WTC11 (cell line): Measurements from ENCODE around the gene ANKRD9. TPM values are rescaled to one million over a fixed set of nuclear protein-coding genes. Genes with fewer than 3 reads are reported as not detected.
A peak's percentile ranks its signal among the peaks of the same experiment; 100 is the strongest.

Experiments used
- ATAC-seq: fragments of 200-7000 bp; cut with Tn5 transposase; 2 replicates; pipeline ENCODE4 v1.10.0; 2021; ENCODE audit warnings: mild to moderate bottlenecking, moderate library complexity
- CTCF ChIA-PET: fragments of 300-600 bp; sonication (Branson Sonifier 250); formaldehyde crosslinking; loops from one replicate; lab custom pipeline; 2021; ENCODE audit warnings: antibody characterized with exemption; lab: Charles Lee
- POLR2A ChIA-PET: fragments of 350-600 bp; sonication (Branson Sonifier 250); formaldehyde crosslinking; loops from one replicate; lab custom pipeline; 2021; ENCODE audit warnings: antibody characterized with exemption; lab: Charles Lee
- DNase-seq: peaks from one replicate; pipeline ENCODE4 v3.0.0; 2021; ENCODE audit warnings: low spot score
- H3K27ac Mint-ChIP-seq: 2 replicates; pipeline ENCODE4 v1.8.0; 2021; ENCODE audit warnings: mixed read lengths
- H3K27me3 Mint-ChIP-seq: 2 replicates; pipeline ENCODE4 v1.8.0; 2021; ENCODE audit warnings: low read depth, mild to moderate bottlenecking, moderate library complexity, mixed read lengths
- H3K36me3 Mint-ChIP-seq: 2 replicates; pipeline ENCODE4 v1.8.0; 2021; ENCODE audit warnings: mixed read lengths
- H3K4me1 Mint-ChIP-seq: 2 replicates; pipeline ENCODE4 v1.8.0; 2022; ENCODE audit warnings: mixed read lengths
- H3K4me3 Mint-ChIP-seq: 2 replicates; pipeline ENCODE4 v1.8.0; 2021; ENCODE audit warnings: mild to moderate bottlenecking, moderate library complexity, mixed read lengths
- H3K9me3 Mint-ChIP-seq: 2 replicates; pipeline ENCODE4 v1.8.0; 2021; ENCODE audit warnings: mixed read lengths
- ARID4B ChIP-seq: sonication (generic); formaldehyde crosslinking; IDR thresholded peaks from 2 replicates; pipeline ENCODE4 v1.8.0; 2023; ENCODE audit warnings: missing genetic modification reagents, mild to moderate bottlenecking, borderline replicate concordance
- CREM ChIP-seq: sonication (generic); formaldehyde crosslinking; IDR thresholded peaks from 2 replicates; pipeline ENCODE4 v1.8.1; 2022; ENCODE audit warnings: mild to moderate bottlenecking, missing genetic modification reagents, moderate library complexity
- CTCF ChIP-seq: fragments of 200-600 bp; IDR thresholded peaks from 2 replicates; pipeline ENCODE4 v1.8.0; 2022; ENCODE audit warnings: antibody characterized with exemption
- FOXP1 ChIP-seq: sonication (generic); formaldehyde crosslinking; IDR thresholded peaks from 2 replicates; pipeline ENCODE4 v1.8.0; 2022; ENCODE audit warnings: missing genetic modification reagents, mild to moderate bottlenecking, moderate library complexity, borderline replicate concordance
- GTF2I ChIP-seq: fragments of 250-450 bp; sonication (Bioruptor Pico); conservative IDR thresholded peaks from 2 replicates; pipeline ENCODE4 v1.4.0; 2021; ENCODE audit warnings: mild to moderate bottlenecking
- JAZF1 ChIP-seq: fragments of 250-450 bp; sonication (Bioruptor Pico); IDR thresholded peaks from 2 replicates; pipeline ENCODE4 v1.9.0; 2021; ENCODE audit warnings: moderate library complexity, mild to moderate bottlenecking, inconsistent platforms
- MXD4 ChIP-seq: fragments of 250-450 bp; sonication (Bioruptor Pico); IDR thresholded peaks from 2 replicates; pipeline ENCODE4 v1.8.0; 2021; ENCODE audit warnings: mild to moderate bottlenecking, moderate library complexity, borderline replicate concordance
- PREB ChIP-seq: sonication (generic); formaldehyde crosslinking; IDR thresholded peaks from 2 replicates; pipeline ENCODE4 v1.8.1; 2022; ENCODE audit warnings: mild to moderate bottlenecking, missing genetic modification reagents, moderate library complexity, borderline replicate concordance
- SMAD4 ChIP-seq: sonication (generic); formaldehyde crosslinking; IDR thresholded peaks from 2 replicates; pipeline ENCODE4 v1.8.0; 2022; ENCODE audit warnings: mild to moderate bottlenecking, missing genetic modification reagents
- TEAD4 ChIP-seq: sonication (generic); formaldehyde crosslinking; IDR thresholded peaks from 2 replicates; pipeline ENCODE4 v1.8.0; 2022; ENCODE audit warnings: mild to moderate bottlenecking, missing genetic modification reagents
- USF1 ChIP-seq: sonication (generic); formaldehyde crosslinking; IDR thresholded peaks from 2 replicates; pipeline ENCODE4 v1.8.0; 2022; ENCODE audit warnings: mild to moderate bottlenecking, missing genetic modification reagents
- ZNF138 ChIP-seq: sonication (generic); formaldehyde crosslinking; conservative IDR thresholded peaks from 2 replicates; pipeline ENCODE4 v1.8.1; 2022; ENCODE audit warnings: mild to moderate bottlenecking, moderate library complexity, missing genetic modification reagents
- ZNF219 ChIP-seq: sonication (generic); formaldehyde crosslinking; IDR thresholded peaks from 2 replicates; pipeline ENCODE4 v1.8.0; 2023; ENCODE audit warnings: missing genetic modification reagents, mild to moderate bottlenecking, borderline replicate concordance
- ZNF425 ChIP-seq: fragments of 250-450 bp; sonication (Bioruptor Pico); conservative IDR thresholded peaks from 2 replicates; pipeline ENCODE4 v1.9.0; 2021; ENCODE audit warnings: mild to moderate bottlenecking
- total RNA-seq: library from RNA; stranded (reverse); gene quantifications from 3 replicates; pipeline ENCODE4 v1.2.3, GENCODE V29; 2021

Gene ANKRD9
- total RNA-seq, 1 experiment from 2014 or later = 63.8 TPM

- Mint-ChIP-seq H3K27me3 (no peaks in the 10 kb centered on the region), H3K36me3 (no peaks in the 10 kb centered on the region), H3K27ac (peak overlapping the region; percentile 82), H3K9me3 (no peaks in the 10 kb centered on the region), H3K4me3 (no peak overlapping the region), H3K4me1 (no peaks in the 10 kb centered on the region)
- DNase-seq = no peak
- ATAC-seq = no peak
- CTCF ChIA-PET = interaction anchor here (0.5 to 3.5 kb wide), 19 partner anchors 8 to 792 kb away, joined by 3 to 64 read pairs (median 4); partner anchors contain the start of gene ANKRD9
- TF ChIP-seq FOXP1 (CRISPR knock-in tag) (no peak), CREM (CRISPR knock-in tag) (no peak)
- POLR2A ChIA-PET = no interaction called here
Measured at GRCh38 chr14:102498678-102499265, 10.8 kb downstream of the ANKRD9 start.

- POLR2A ChIA-PET = no interaction called here
- peak; percentile 68 for DNase-seq
Measured at GRCh38 chr14:102497998-102498677, 11.4 kb downstream of the ANKRD9 start.

GRCh38 chr14:102496958-102497744, 12.4 kb downstream of the ANKRD9 start:
- Mint-ChIP-seq H3K27ac (peak overlapping the region; percentile 68; the same call in 1 of the 2 replicates), H3K27me3 (no peaks in the 10 kb centered on the region), H3K9me3 (no peaks in the 10 kb centered on the region), H3K4me1 (no peaks in the 10 kb centered on the region), H3K36me3 (no peaks in the 10 kb centered on the region), H3K4me3 (no peak overlapping the region)
- CTCF ChIA-PET = interaction anchor here (0.6 to 3.5 kb wide), 6 partner anchors 11 to 276 kb away, joined by 3 to 64 read pairs (median 4); no protein-coding TSS in a partner anchor
- DNase-seq (no peak), ATAC-seq (no peak)
- POLR2A ChIA-PET = no interaction called here
- TF ChIP-seq ARID4B (CRISPR knock-in tag) (no peak), ZNF425 (CRISPR knock-in tag) (no peak), PREB (CRISPR knock-in tag) (no peak), GTF2I (CRISPR knock-in tag) (no peak), ZNF219 (CRISPR knock-in tag) (no peak), SMAD4 (CRISPR knock-in tag) (no peak), CREM (CRISPR knock-in tag) (no peak), MXD4 (no peak)

More at GRCh38 chr14:102497998-102498677, 11.4 kb downstream of the ANKRD9 start:
- TF ChIP-seq CTCF = peak; percentile 45
- TF ChIP-seq ZNF138 (CRISPR knock-in tag) = no peak
- TF ChIP-seq JAZF1 (CRISPR knock-in tag) = no peak
- TF ChIP-seq TEAD4 (CRISPR knock-in tag) = no peak
- TF ChIP-seq USF1 (CRISPR knock-in tag) = peak; percentile 49; the same call in 1 of the 2 replicates
- CTCF ChIA-PET = interaction anchor here (0.5 to 3.5 kb wide), 22 partner anchors 8 to 791 kb away, joined by 3 to 64 read pairs (median 4); partner anchors contain the start of gene ANKRD9
- no peaks in the 10 kb centered on the region for H3K36me3 Mint-ChIP-seq
- H3K27ac Mint-ChIP-seq = peak overlapping the region; percentile 49; the same call in 1 of the 2 replicates
- no peaks in the 10 kb centered on the region for H3K9me3 Mint-ChIP-seq
- no peaks in the 10 kb centered on the region for H3K27me3 Mint-ChIP-seq
- ATAC-seq = peak; percentile 74
- H3K4me1 Mint-ChIP-seq = no peaks in the 10 kb centered on the region
- H3K4me3 Mint-ChIP-seq = no peak overlapping the region
